NCI-H748 (cell line): Measurements from ENCODE around the gene CYSRT1.

Experiments
- DNase-seq: peaks from one replicate; lab custom pipeline; 2025; ENCODE audit not compliant: unreplicated experiment; lab: John Stamatoyannopoulos, UW

The CYSRT1 gene

DNA sequence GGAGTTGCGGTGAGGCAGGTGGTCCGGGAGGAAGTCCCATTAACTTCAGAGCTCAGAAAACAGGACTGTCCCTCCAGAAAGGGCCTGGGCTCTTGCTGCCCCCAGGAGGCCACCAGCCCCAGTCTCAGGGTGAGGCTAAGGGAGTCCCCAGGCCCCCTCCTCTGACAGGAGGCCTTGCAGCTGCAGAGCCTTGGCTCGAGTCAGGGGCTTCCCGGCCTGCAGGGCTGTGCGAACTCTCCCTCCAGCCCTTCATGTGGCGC is 22.9 kb downstream of the CYSRT1 start:
- no peak for DNase-seq

GRCh38 chr9:137250329-137251193 is 25.6 kb downstream of the CYSRT1 start:
- no peak for DNase-seq

DNA sequence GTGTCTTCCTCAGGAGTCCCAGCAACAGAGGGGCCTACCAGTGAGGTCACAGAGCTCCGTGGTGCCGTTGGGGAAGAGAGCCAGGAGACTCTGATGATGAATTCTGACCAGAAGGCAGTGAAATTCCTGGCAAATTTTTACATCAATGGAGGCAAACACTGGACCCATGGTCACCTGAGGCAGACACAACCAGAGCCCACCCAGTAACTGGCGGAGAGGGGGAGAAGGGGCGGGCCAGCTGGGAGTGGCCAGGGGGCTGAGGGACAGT is 26.2 kb downstream of the CYSRT1 start, which contains the start of gene STPG3:
Gene STPG3, plus strand, starts transcription at position 93 of the 268 bp plus-strand sequence. Its CDS starts 1 bp downstream, at position 94.
- no peak for DNase-seq

DNA sequence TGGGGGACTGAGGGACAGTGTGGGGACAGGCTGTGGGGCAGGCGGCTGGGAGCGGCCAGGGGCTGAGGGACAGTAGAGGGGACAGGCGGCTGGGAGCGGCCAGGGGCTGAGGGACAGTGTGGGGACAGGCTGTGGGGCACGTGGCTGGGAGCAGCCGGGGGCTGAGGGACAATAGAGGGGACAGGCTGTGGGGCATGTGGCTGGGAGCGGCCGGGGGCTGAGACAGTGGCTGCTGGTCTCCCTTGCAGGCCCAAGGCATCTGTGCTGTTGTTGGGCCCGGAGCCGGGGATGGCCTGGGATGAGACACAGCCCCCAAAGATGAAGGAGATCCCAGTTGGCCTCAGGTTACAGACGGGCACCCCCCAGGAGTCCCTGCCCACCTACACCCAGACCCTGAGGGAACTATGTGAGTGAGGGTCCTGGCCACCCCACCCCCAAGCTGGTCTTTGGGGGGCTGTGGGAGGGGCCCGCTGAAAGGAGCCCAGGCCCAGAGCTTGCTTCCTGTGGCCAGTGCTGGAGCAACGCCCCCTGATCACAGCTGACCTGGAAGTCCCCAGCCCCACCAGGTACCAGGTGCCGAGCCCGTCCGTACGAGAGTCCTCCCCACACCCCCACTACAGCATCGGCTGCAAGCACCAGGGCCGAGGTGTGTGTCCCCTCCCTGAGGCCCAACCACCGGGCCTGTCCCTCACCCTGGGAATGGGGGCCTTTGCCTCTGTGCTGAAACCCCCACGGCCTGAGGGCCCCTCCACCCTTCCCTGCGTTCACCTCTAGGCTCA is 26.7 kb downstream of the CYSRT1 start:
- no peak for DNase-seq

GRCh38 chr9:137252555-137253506 is 27.9 kb downstream of the CYSRT1 start:
- DNase-seq = peak; percentile 46

GRCh38 chr9:137253717-137254623 is 29.0 kb downstream of the CYSRT1 start:
- no peak for DNase-seq

DNA sequence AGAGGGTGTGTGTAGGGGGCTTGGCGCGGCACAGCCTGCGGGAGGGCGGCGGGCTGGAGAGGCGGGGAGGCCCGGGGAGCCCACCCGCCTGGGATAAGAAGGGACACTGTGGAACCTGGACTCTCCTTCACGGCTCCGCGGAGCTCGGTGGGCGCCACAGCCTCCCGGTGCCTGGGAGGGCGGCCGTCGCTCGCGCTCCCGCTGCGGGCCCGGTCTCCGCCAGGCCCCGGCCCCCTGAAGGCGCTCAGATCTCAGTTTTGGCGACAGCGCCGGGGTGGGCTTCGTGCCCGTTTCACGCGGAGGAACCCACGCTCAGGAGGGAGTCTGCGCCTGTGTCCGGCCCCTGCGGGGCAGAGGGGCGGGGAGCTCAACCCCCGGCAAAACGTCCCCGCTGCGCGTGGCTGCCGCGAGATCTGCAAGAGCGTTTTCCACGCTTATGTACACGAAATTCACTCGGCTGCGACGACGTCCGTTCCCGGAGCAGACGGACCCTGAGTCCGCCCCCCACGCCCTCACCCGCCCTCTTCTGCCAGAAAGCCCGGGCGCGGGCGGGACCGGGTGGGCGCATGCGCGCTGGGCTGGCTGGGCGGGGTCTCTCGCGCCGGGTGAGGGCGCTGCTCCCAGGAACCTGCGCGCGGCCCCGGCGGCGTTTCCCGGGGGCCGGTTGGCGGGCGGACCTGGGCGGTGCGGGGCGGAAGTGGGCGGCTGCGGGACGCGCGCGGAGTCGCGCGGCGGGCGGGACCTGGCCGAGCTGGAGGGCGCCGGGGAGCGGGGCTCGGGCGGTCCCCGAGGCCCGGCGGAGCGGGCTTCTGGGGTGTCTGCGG is 29.9 kb downstream of the CYSRT1 start, which contains the start of gene NELFB:
Gene NELFB, plus strand, starts transcription at position 704 of the 824 bp plus-strand sequence.
- peak; percentile 89 for DNase-seq

DNA sequence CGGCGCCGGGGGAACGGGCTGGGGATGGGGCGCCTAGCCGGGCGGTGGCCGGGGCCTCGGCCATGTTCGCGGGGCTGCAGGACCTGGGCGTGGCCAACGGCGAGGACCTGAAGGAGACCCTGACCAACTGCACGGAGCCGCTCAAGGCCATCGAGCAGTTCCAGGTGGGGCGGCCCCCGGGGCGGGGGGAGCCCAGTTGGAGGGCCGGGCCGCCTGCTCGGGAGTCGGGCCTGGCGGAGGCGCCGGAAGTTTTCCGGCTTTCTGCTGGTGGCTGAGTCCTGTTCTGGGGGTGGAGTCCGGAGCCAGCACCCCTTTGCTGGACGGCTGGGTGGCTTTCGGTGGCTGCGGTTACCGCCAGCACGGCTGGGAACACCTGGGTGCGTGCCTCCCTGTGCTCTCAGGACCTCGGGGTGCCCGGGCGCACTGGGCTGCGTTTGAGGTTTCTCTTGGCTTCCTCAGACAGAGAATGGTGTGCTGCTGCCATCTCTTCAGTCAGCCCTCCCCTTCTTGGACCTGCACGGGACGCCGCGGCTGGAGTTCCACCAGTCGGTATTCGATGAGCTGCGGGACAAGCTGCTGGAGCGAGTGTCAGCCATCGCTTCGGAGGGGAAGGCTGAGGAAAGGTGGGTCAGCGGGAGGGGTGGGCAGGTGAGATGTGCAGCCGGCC is 30.6 kb downstream of the CYSRT1 start:
- DNase-seq = peak; percentile 77

GRCh38 chr9:137256362-137256761 is 31.4 kb downstream of the CYSRT1 start:
- no peak for DNase-seq

DNA sequence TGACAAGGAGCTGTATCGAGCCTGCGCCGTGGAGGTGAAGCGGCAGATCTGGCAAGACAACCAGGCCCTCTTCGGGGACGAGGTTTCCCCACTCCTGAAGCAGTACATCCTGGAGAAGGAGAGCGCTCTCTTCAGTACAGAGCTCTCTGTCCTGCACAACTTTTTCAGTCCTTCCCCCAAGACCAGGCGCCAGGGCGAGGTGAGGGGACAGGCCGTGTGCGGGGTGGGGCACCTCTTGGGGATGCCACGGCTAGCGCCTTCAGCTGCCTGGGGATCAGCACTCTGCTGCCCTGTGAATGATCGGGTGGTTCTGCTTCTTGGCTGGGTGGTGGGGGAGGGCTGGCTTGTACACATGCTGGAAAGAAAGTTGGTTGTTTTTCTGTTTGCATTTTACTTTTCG is 31.9 kb downstream of the CYSRT1 start:
- DNase-seq = no peak

- peak; percentile 35 for DNase-seq
Observed at GRCh38 chr9:137262173-137262908, 37.4 kb downstream of the CYSRT1 start.

DNA sequence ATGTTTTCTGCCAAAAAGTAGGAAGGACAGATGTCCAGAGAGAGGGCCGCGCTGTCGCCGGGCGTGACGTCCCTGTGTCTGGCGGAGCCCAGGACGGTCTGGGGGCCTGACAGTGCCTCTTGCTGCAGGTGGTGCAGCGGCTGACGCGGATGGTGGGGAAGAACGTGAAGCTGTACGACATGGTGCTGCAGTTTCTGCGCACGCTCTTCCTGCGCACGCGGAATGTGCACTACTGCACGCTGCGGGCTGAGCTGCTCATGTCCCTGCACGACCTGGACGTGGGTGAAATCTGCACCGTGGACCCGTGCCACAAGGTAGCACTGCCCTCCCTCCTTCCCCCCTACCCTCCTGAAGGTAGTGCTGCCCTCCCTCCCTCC is 37.9 kb downstream of the CYSRT1 start:
- DNase-seq = no peak

DNA sequence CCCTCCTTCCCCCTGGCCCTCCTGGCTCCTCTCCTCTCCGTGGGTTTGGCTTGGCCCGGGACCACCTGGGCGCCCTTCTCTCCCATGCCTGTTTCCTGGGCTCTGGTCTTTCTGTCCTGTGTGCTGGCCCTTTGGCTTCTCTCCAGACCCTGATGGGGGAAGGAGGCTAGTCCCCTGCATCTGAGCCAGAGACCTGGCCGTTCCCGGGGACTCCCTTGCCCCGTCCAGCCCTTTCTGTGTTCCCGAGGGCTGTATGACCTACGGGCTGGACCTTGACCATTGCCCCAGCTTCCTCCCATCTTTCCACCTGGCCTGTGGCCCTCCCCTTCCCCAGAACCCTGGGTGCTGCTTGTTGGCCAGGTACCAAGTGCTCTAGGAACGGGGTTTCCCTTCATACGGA is 38.5 kb downstream of the CYSRT1 start:
- no peak for DNase-seq

DNA sequence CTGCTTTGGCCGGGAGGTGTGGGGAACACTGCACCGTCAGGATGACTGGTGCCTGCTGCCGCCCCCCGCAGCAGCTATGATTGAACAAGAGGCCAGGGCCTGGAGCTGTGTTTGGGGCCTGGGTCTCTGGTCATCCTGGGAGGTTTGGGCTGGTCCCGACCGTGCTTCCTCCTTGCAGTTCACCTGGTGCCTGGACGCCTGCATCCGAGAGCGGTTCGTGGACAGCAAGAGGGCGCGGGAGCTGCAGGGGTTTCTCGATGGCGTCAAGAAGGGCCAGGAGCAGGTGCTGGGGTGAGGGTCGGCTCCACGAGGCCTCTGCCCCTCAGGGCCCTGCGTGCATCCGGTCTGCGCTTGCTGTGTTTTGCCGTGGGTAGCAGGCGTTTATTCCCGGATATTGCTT is 39.1 kb downstream of the CYSRT1 start:
- DNase-seq = no peak

GRCh38 chr9:137265496-137266161 is 40.7 kb downstream of the CYSRT1 start:
- DNase-seq = no peak

DNA sequence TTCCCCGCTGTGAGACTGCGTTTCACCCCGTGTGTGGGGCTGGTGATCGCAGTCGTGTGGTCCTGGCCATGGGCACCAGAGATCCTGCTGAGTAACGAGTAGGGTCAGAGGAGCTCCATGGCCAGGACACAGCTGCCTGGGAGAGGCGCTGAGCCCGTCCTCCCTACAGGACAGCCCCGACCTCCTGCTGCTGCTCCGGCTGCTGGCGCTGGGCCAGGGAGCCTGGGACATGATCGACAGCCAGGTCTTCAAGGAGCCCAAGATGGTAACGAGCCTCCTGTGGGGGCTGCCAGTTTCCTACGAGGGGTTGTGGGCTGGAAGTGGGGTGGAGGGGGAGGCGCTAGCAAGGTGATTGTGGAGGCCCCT is 41.2 kb downstream of the CYSRT1 start:
- no peak for DNase-seq

GRCh38 chr9:137266585-137267453 is 41.8 kb downstream of the CYSRT1 start:
- no peak for DNase-seq
